Astrocyte (in vitro differentiated cells and primary cell): ENCODE data around the gene DMWD.

Experiments
- EZH2 ChIP-seq: IDR thresholded peaks from 2 replicates; pipeline ENCODE4 v1.6.1; 2012; ENCODE audit warnings: mild to moderate bottlenecking, low read length, inconsistent platforms; ENCODE audit not compliant: insufficient read depth
- TF ChIP-seq, protein P1 (sequence below): IDR thresholded peaks from 2 replicates; pipeline ENCODE4 v1.5.1; 2011; ENCODE audit warnings: low read depth, mild to moderate bottlenecking, inconsistent platforms, low read length, moderate library complexity; ENCODE audit not compliant: insufficient read depth

GRCh38 chr19:45822716-45823115, 30.1 kb upstream of the DMWD start:
- no peak for TF ChIP-seq EZH2
- TF ChIP-seq, protein P1, sequence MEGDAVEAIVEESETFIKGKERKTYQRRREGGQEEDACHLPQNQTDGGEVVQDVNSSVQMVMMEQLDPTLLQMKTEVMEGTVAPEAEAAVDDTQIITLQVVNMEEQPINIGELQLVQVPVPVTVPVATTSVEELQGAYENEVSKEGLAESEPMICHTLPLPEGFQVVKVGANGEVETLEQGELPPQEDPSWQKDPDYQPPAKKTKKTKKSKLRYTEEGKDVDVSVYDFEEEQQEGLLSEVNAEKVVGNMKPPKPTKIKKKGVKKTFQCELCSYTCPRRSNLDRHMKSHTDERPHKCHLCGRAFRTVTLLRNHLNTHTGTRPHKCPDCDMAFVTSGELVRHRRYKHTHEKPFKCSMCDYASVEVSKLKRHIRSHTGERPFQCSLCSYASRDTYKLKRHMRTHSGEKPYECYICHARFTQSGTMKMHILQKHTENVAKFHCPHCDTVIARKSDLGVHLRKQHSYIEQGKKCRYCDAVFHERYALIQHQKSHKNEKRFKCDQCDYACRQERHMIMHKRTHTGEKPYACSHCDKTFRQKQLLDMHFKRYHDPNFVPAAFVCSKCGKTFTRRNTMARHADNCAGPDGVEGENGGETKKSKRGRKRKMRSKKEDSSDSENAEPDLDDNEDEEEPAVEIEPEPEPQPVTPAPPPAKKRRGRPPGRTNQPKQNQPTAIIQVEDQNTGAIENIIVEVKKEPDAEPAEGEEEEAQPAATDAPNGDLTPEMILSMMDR, result no peak
